SH-SY5Y (cell line): ENCODE measurements around the gene ZEB2.

Source experiments
- GATA2 ChIP-seq: IDR thresholded peaks from 2 replicates; pipeline ENCODE4 v1.6.1; 2011; ENCODE audit warnings: mild to moderate bottlenecking, low read depth, low read length
- GATA3 ChIP-seq: IDR thresholded peaks from 2 replicates; pipeline ENCODE4 v1.6.1; 2011; ENCODE audit warnings: low read depth, mild to moderate bottlenecking, low read length, moderate library complexity

- TF ChIP-seq GATA2, result no peak
- TF ChIP-seq GATA3, result no peak
Measured at GRCh38 chr2:144518748-144519596, 947 bp downstream of the ZEB2 start.
